ENCODE data around the gene DNMBP.
"Not testable (repeated sequence)": the region's sequence is repeated elsewhere in the genome, so short reads cannot be mapped to it uniquely, and the experiment has no call there.

DNMBP gene

GRCh38 chr10:99869581-99870122 lies 140.1 kb downstream of the DNMBP start:
- CTCF ChIA-PET = interaction anchor here (1.8 kb wide), 1 partner anchor 140 kb away, joined by 4 read pairs; the partner anchor contains the start of gene DNMBP
- no peak for TF ChIP-seq HDGF (IDR thresholded peaks at IDR 0.05; ENCODE audit: borderline replicate concordance)
- no peak for TF ChIP-seq FOXA1 (IDR thresholded peaks at IDR 0.05)
- TF ChIP-seq FOXK2 (IDR thresholded peaks at IDR 0.05) = no peak
- no peak for TF ChIP-seq NFRKB (IDR thresholded peaks at IDR 0.05)
- POLR2A ChIA-PET = no interaction called here
- no peak for DNase-seq (ENCODE audit: extremely low spot score)

- POLR2A ChIA-PET; DNase-seq (ENCODE audit: extremely low spot score): not testable (repeated sequence)
- CTCF ChIA-PET = interaction anchor here (0.7 kb wide), 1 partner anchor 113 kb away, joined by 3 read pairs; no protein-coding TSS in a partner anchor
These were observed 142.5 kb downstream of the DNMBP start for GRCh38 chr10:99867250-99867649.

GRCh38 chr10:99863535-99864240 lies 146.1 kb downstream of the DNMBP start:
- CTCF ChIA-PET; DNase-seq (ENCODE audit: extremely low spot score); POLR2A ChIA-PET: not testable (repeated sequence)

GRCh38 chr10:99860466-99860865 lies 149.3 kb downstream of the DNMBP start:
- POLR2A ChIA-PET = no interaction called here
- CTCF ChIA-PET = interaction anchor here (0.7 to 2.1 kb wide), 3 partner anchors 14 to 185 kb away, joined by 3 to 17 read pairs (median 15); no protein-coding TSS in a partner anchor
- DNase-seq (ENCODE audit: extremely low spot score) = no peak
- TF ChIP-seq BHLHE40 (IDR thresholded peaks at IDR 0.05; ENCODE audit: borderline replicate concordance) = no peak
- no peak for TF ChIP-seq SUZ12 (IDR thresholded peaks at IDR 0.05)
- no peak for TF ChIP-seq L3MBTL2 (conservative IDR thresholded peaks at IDR 0.05)
- no peak for TF ChIP-seq NFRKB (IDR thresholded peaks at IDR 0.05)
- TF ChIP-seq FOXK2 (IDR thresholded peaks at IDR 0.05) = no peak
- TF ChIP-seq ELF4 (IDR thresholded peaks at IDR 0.05) = no peak
- no peak for TF ChIP-seq FOXM1 (IDR thresholded peaks at IDR 0.05; ENCODE audit: borderline replicate concordance)

- TF ChIP-seq ZNF384 (IDR thresholded peaks at IDR 0.05) (peak; percentile 97), BHLHE40 (IDR thresholded peaks at IDR 0.05; ENCODE audit: borderline replicate concordance) (no peak)
- DNase-seq (ENCODE audit: extremely low spot score) = peak; percentile 64
- ChIA-PET POLR2A (interaction anchor here (0.6 kb wide), 3 partner anchors 13 to 304 kb away, joined by 3 read pairs; partner anchors contain the start of gene DNMBP), CTCF (interaction anchor here (0.6 to 2.1 kb wide), 10 partner anchors 13 to 367 kb away, joined by 3 to 17 read pairs (median 3); no protein-coding TSS in a partner anchor)
These were observed 150.2 kb downstream of the DNMBP start for GRCh38 chr10:99859585-99859984.

- ChIA-PET CTCF (interaction anchor here (0.8 to 2.1 kb wide), 7 partner anchors 13 to 368 kb away, joined by 3 to 17 read pairs (median 3); no protein-coding TSS in a partner anchor), POLR2A (no interaction called here)
- no peak for TF ChIP-seq LEF1 (IDR thresholded peaks at IDR 0.05; ENCODE audit: borderline replicate concordance)
- TF ChIP-seq ARNT (IDR thresholded peaks at IDR 0.05) = no peak
- no peak for TF ChIP-seq BHLHE40 (IDR thresholded peaks at IDR 0.05; ENCODE audit: borderline replicate concordance)
- DNase-seq (ENCODE audit: extremely low spot score) = no peak
These were observed 150.9 kb downstream of the DNMBP start for GRCh38 chr10:99858849-99859248.

GRCh38 chr10:99855479-99856071 lies 154.2 kb downstream of the DNMBP start:
- TF ChIP-seq SUZ12 (IDR thresholded peaks at IDR 0.05) (no peak), FOXA1 (IDR thresholded peaks at IDR 0.05) (no peak), LEF1 (IDR thresholded peaks at IDR 0.05; ENCODE audit: borderline replicate concordance) (no peak), BHLHE40 (IDR thresholded peaks at IDR 0.05; ENCODE audit: borderline replicate concordance) (no peak), L3MBTL2 (conservative IDR thresholded peaks at IDR 0.05) (no peak), NFRKB (IDR thresholded peaks at IDR 0.05) (no peak)
- DNase-seq (ENCODE audit: extremely low spot score) = no peak
- ChIA-PET CTCF (interaction anchor here (1.4 to 1.6 kb wide), 2 partner anchors 10 to 190 kb away, joined by 3 to 7 read pairs; no protein-coding TSS in a partner anchor), POLR2A (no interaction called here)

GRCh38 chr10:99854860-99855259 lies 154.9 kb downstream of the DNMBP start:
- peak; percentile 48 for DNase-seq (ENCODE audit: extremely low spot score)
- TF ChIP-seq ARNT (IDR thresholded peaks at IDR 0.05) = no peak
- TF ChIP-seq LEF1 (IDR thresholded peaks at IDR 0.05; ENCODE audit: borderline replicate concordance) = no peak
- no peak for TF ChIP-seq ELF4 (IDR thresholded peaks at IDR 0.05)
- TF ChIP-seq HDGF (IDR thresholded peaks at IDR 0.05; ENCODE audit: borderline replicate concordance) = no peak
- TF ChIP-seq FOXA1 (IDR thresholded peaks at IDR 0.05) = no peak
- TF ChIP-seq SUZ12 (IDR thresholded peaks at IDR 0.05) = no peak
- TF ChIP-seq CTBP1 (IDR thresholded peaks at IDR 0.05; ENCODE audit: borderline replicate concordance) = no peak
- no peak for TF ChIP-seq SP1 (IDR thresholded peaks at IDR 0.05)
- ChIA-PET CTCF (interaction anchor here (0.9 kb wide), 1 partner anchor 9 kb away, joined by 3 read pairs; no protein-coding TSS in a partner anchor), POLR2A (no interaction called here)

GRCh38 chr10:99853655-99854054 lies 156.1 kb downstream of the DNMBP start:
- no peak for DNase-seq (ENCODE audit: extremely low spot score)
- POLR2A ChIA-PET = no interaction called here
- CTCF ChIA-PET = no interaction called here
- TF ChIP-seq L3MBTL2 (conservative IDR thresholded peaks at IDR 0.05) (no peak), SUZ12 (IDR thresholded peaks at IDR 0.05) (no peak), SP1 (IDR thresholded peaks at IDR 0.05) (no peak), PKNOX1 (IDR thresholded peaks at IDR 0.05) (no peak), FOXM1 (IDR thresholded peaks at IDR 0.05; ENCODE audit: borderline replicate concordance) (no peak), BHLHE40 (IDR thresholded peaks at IDR 0.05; ENCODE audit: borderline replicate concordance) (no peak), LEF1 (IDR thresholded peaks at IDR 0.05; ENCODE audit: borderline replicate concordance) (no peak), FOXA1 (IDR thresholded peaks at IDR 0.05) (no peak)

Measured in HEK293T (cell line).